HCT116 (cell line): ENCODE data around the gene WNK2.

Experiments
- CTCF ChIP-seq, 3 experiments: fragments of 200-600 bp in 1 of 3; sonication (generic) in 1 of 3; IDR thresholded peaks in 2 of 3; conservative IDR thresholded peaks in 1 of 3; 2 replicates each; pipeline ENCODE4 v1.5.1; 2012 to 2017; ENCODE audit warnings: low read depth in 2 of 3, low read length in 2 of 3, antibody characterized with exemption in 1 of 3, borderline replicate concordance in 1 of 3, control low read depth in 1 of 3, mild to moderate bottlenecking in 1 of 3, mixed read lengths in 1 of 3, mixed run types in 1 of 3, moderate library complexity in 1 of 3; ENCODE audit not compliant: insufficient read depth in 1 of 3
- EZH2 ChIP-seq: fragments of 200-600 bp; sonication (generic); IDR thresholded peaks from 2 replicates; pipeline ENCODE4 v1.6.1; 2017; ENCODE audit warnings: antibody characterized with exemption, mixed run types
- POLR2A ChIP-seq: IDR thresholded peaks from 2 replicates; pipeline ENCODE4 v1.7.0; 2011; ENCODE audit warnings: borderline replicate concordance; ENCODE audit not compliant: insufficient read depth, insufficient read length; ENCODE audit errors: extremely low read depth
- POLR2AphosphoS5 ChIP-seq: IDR thresholded peaks from 2 replicates; pipeline ENCODE4 v1.6.1; 2011; ENCODE audit warnings: mild to moderate bottlenecking, low read depth, low read length, moderate library complexity
- SIN3A ChIP-seq: IDR thresholded peaks from 2 replicates; pipeline ENCODE4 v1.6.1; 2012; ENCODE audit warnings: low read depth

DNA sequence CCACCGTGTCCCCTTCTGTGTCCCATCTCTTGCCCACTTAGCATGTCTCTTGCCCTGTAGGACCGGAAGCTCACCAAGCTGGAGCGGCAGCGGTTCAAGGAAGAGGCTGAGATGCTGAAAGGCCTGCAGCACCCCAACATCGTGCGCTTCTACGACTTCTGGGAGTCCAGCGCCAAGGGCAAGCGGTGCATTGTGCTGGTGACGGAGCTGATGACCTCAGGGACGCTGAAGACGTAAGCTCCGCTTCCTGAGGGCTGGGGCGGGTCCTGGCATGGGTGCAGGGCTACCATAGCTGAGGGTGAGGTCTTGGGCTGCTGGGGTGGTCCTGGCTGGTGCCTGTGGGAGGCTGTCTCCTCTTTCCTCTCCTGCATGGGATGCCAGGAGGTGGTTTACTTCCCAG lies 45.7 kb downstream of the WNK2 start:
- no peak for TF ChIP-seq EZH2
- TF ChIP-seq POLR2AphosphoS5: no peak
- no peak for TF ChIP-seq CTCF (IDR thresholded peaks at IDR 0.05 in 2 of 3, conservative IDR thresholded peaks at IDR 0.05 in 1 of 3; ENCODE audit: borderline replicate concordance in 1 of 3, insufficient read depth in 1 of 3, low read depth in 2 of 3, low read length in 2 of 3)
- no peak for TF ChIP-seq POLR2A
- TF ChIP-seq SIN3A: no peak
